Measurements from ENCODE around the gene AURKB. TPM values are rescaled to one million over a fixed set of nuclear protein-coding genes. Genes with fewer than 3 reads are reported as not detected.

AURKB gene
- total RNA-seq, 4 donors from 2014 or later = 2.3 TPM; not detected in 3

MicroRNAs within 50 kb of the gene (microRNA counts, 767-probe panel; counts per million panel counts)
- 356 to 448 counts per million in 2 donors for microRNA hsa-miR-4521

Small RNAs within 50 kb of the gene (microRNA-seq; reads per million reads assigned to microRNA genes)
- 1.7 to 2.4 reads per million in 2 donors for gene MIR4521 (ENCODE audit: borderline replicate concordance in 2 of 2)

Other genes with a start within 250 kb of the AURKB start
- not detected for gene GUCY2D, start 208.0 kb downstream of the AURKB start, total RNA-seq
- gene ALOX15B, start 171.5 kb downstream of the AURKB start, total RNA-seq = 1 to 10 TPM in 1 of 4 donors, under 1 TPM in 3; 0.15 to 1.0 (median 0.69) TPM
- gene ALOX12B, start 122.9 kb downstream of the AURKB start, total RNA-seq = not detected
- not detected for gene ALOXE3, start 92.1 kb downstream of the AURKB start, total RNA-seq
- gene HES7, start 86.5 kb downstream of the AURKB start, total RNA-seq = not detected
- gene PER1, start 58.2 kb downstream of the AURKB start, total RNA-seq = 100 to 1,000 TPM; 105 to 263 (median 164) TPM
- 10 to 100 TPM; 10.9 to 37.0 (median 25.7) TPM for gene VAMP2, start 47.6 kb downstream of the AURKB start, total RNA-seq
- 1 to 10 TPM in 3 of 4 donors, under 1 TPM in 1; 0.75 to 5.7 (median 3.1) TPM for gene TMEM107, start 34.2 kb downstream of the AURKB start, total RNA-seq
- 10 to 100 TPM; 16.2 to 34.5 (median 26.2) TPM for gene BORCS6, start 20.4 kb downstream of the AURKB start, total RNA-seq
- gene CTC1, start 37.5 kb upstream of the AURKB start, total RNA-seq = 1 to 10 TPM; 2.4 to 5.5 (median 4.1) TPM
- gene PFAS, start 38.7 kb upstream of the AURKB start, total RNA-seq = 1 to 10 TPM; 2.6 to 8.4 (median 6.5) TPM
- 10 to 100 TPM in 3 of 4 donors, 1 to 10 TPM in 1; 6.9 to 21.2 (median 15.4) TPM for gene RANGRF, start 78.1 kb upstream of the AURKB start, total RNA-seq
- 10 to 100 TPM in 1 of 4 donors, 1 to 10 TPM in 1, under 1 TPM in 2; 0.71 to 14.0 (median 1.0) TPM for gene SLC25A35, start 84.8 kb upstream of the AURKB start, total RNA-seq
- gene ARHGEF15, start 99.7 kb upstream of the AURKB start, total RNA-seq = 1 to 10 TPM; 3.3 to 8.1 (median 5.0) TPM
- gene ODF4, start 129.3 kb upstream of the AURKB start, total RNA-seq = not detected
- 1,000 to 10,000 TPM; 2,392 to 2,913 (median 2,833) TPM for gene RPL26, start 172.6 kb upstream of the AURKB start, total RNA-seq
- gene RNF222, start 187.3 kb upstream of the AURKB start, total RNA-seq = not detected
- gene NDEL1, start 225.3 kb upstream of the AURKB start, total RNA-seq = 10 to 100 TPM; 31.3 to 60.6 (median 41.5) TPM

All from gastrocnemius medialis (tissue), 4 donors.